GM12878 (cell line): ENCODE data around the gene FNDC11. TPM values are rescaled to one million over a fixed set of nuclear protein-coding genes. Genes with fewer than 3 reads are reported as not detected.
A peak's percentile ranks its signal among the peaks of the same experiment; 100 is the strongest.
"Not testable (repeated sequence)": the region's sequence is repeated elsewhere in the genome, so short reads cannot be mapped to it uniquely, and the experiment has no call there.

ENCODE experiments used
- ATAC-seq: fragments of 200-7000 bp; cut with Tn5 transposase; 3 replicates; pipeline ENCODE4 v1.9.1; 2020; ENCODE audit warnings: mild to moderate bottlenecking, moderate library complexity
- BruUV-seq: library from RNA; stranded (reverse); fragments of 400-500 nt; replicated peaks from 2 replicates; lab custom pipeline; 2021; lab: Mats Ljungman, UMichigan
- CTCF ChIA-PET: fragments of 300-600 bp; sonication (Branson Sonifier 250); formaldehyde crosslinking; extraction: SDS; loops from one replicate; lab custom pipeline; 2021; ENCODE audit warnings: inconsistent platforms; lab: Yijun Ruan, JAX
- POLR2A ChIA-PET: fragments of 350-600 bp; formaldehyde crosslinking; extraction: SDS; loops from one replicate; lab custom pipeline; 2021; ENCODE audit warnings: inconsistent platforms; lab: Charles Lee
- RAD21 ChIA-PET: fragments of 300-600 bp; sonication (Branson Sonifier 250); formaldehyde crosslinking; loops from one replicate; lab custom pipeline; 2023; ENCODE audit warnings: antibody characterized with exemption; ENCODE audit not compliant: unreplicated experiment; lab: Charles Lee
- SMC1A ChIA-PET: fragments of 300-600 bp; sonication (Branson Sonifier 250); formaldehyde crosslinking; loops from one replicate; lab custom pipeline; 2023; ENCODE audit not compliant: unreplicated experiment, uncharacterized antibody; lab: Charles Lee
- DNase-seq: peaks from one replicate; pipeline ENCODE4 v3.0.0-alpha.2; 2011; ENCODE audit warnings: low read depth, low spot score
- FAIRE-seq: peaks from 3 replicates; lab custom pipeline; 2011; peaks lifted over from hg19 to GRCh38; lab: Jason Lieb, UNC
- H2AFZ ChIP-seq: 2 replicates; pipeline ENCODE4 v1.6.0; 2011; ENCODE audit warnings: low read depth, low read length, control low read depth; ENCODE audit not compliant: control insufficient read depth
- H3K27ac ChIP-seq: 2 replicates; pipeline ENCODE4 v1.5.1; 2011; ENCODE audit warnings: control low read depth; ENCODE audit not compliant: control insufficient read depth, insufficient read depth
- H3K27me3 ChIP-seq, 2 experiments: replicated peaks in 1 of 2; 2 replicates each; pipeline versions ENCODE4 v1.6.0 to v1.6.1; 2011; ENCODE audit warnings: low read length in 1 of 2; ENCODE audit not compliant: control insufficient read depth in 2 of 2, insufficient read depth in 2 of 2
- H3K36me3 ChIP-seq, 2 experiments: 2 replicates each; pipeline ENCODE4 v1.5.1; 2011; ENCODE audit warnings: low read length in 1 of 2; ENCODE audit not compliant: control insufficient read depth in 2 of 2, insufficient read depth in 2 of 2
- H3K4me1 ChIP-seq: 2 replicates; pipeline ENCODE4 v1.6.1; 2011; ENCODE audit warnings: mild to moderate bottlenecking, low read length, moderate library complexity, mixed read lengths; ENCODE audit not compliant: control insufficient read depth, insufficient read depth
- H3K4me2 ChIP-seq: 2 replicates; pipeline ENCODE4 v1.6.0; 2011; ENCODE audit warnings: control low read depth; ENCODE audit not compliant: control insufficient read depth, insufficient read depth
- H3K4me3 ChIP-seq: fragments of 200-600 bp; sonication (generic); 2 replicates; pipeline ENCODE4 v1.5.1; 2016
- H3K79me2 ChIP-seq: 2 replicates; pipeline ENCODE4 v1.6.0; 2011; ENCODE audit warnings: low read length; ENCODE audit not compliant: control insufficient read depth, insufficient read depth
- H3K9ac ChIP-seq: 2 replicates; pipeline ENCODE4 v1.8.0; 2011; ENCODE audit warnings: low read length, control low read depth, mixed read lengths; ENCODE audit not compliant: control insufficient read depth, insufficient read depth
- H3K9me3 ChIP-seq: replicated peaks from 3 replicates; pipeline ENCODE4 v1.5.1; 2011; ENCODE audit warnings: mild to moderate bottlenecking, low read length; ENCODE audit not compliant: control insufficient read depth, insufficient read depth
- H4K20me1 ChIP-seq: 2 replicates; pipeline ENCODE4 v1.6.0; 2011; ENCODE audit not compliant: control insufficient read depth, insufficient read depth
- BCL11A ChIP-seq: IDR thresholded peaks from 2 replicates; pipeline ENCODE4 v1.6.1; 2011; ENCODE audit warnings: low read depth, low read length
- CBFB ChIP-seq: IDR thresholded peaks from 2 replicates; pipeline ENCODE4 v1.6.1; 2016; ENCODE audit warnings: antibody characterized with exemption, low read depth
- CBX3 ChIP-seq: fragments of 200-600 bp; sonication (generic); IDR thresholded peaks from 2 replicates; pipeline ENCODE4 v1.6.1; 2016; ENCODE audit warnings: low read depth, borderline replicate concordance
- CHD2 ChIP-seq: IDR thresholded peaks from 2 replicates; pipeline ENCODE4 v1.6.1; 2011; ENCODE audit warnings: low read depth, low read length, improper control_type of control experiment, borderline replicate concordance
- CREB1 ChIP-seq: IDR thresholded peaks from 2 replicates; pipeline ENCODE4 v1.6.1; 2012; ENCODE audit warnings: low read depth, mild to moderate bottlenecking, inconsistent platforms
- EED ChIP-seq: sonication (generic); IDR thresholded peaks from 2 replicates; pipeline ENCODE4 v1.6.1; 2016; ENCODE audit warnings: antibody characterized with exemption, low read depth
- MYC ChIP-seq: IDR thresholded peaks from 2 replicates; pipeline ENCODE4 v1.6.1; 2011; ENCODE audit warnings: mild to moderate bottlenecking, low read length, moderate library complexity, inconsistent platforms; ENCODE audit not compliant: insufficient read depth, insufficient replicate concordance, insufficient read length, severe bottlenecking
- RB1 ChIP-seq: fragments of 450-650 bp; formaldehyde crosslinking; IDR thresholded peaks from 2 replicates; pipeline ENCODE4 v1.6.1; 2017; ENCODE audit warnings: mild to moderate bottlenecking, borderline replicate concordance
- RUNX3 ChIP-seq: IDR thresholded peaks from 2 replicates; pipeline ENCODE4 v1.6.1; 2012; ENCODE audit warnings: low read length, inconsistent platforms
- SMC3 ChIP-seq: IDR thresholded peaks from 2 replicates; pipeline ENCODE4 v1.6.1; 2011; ENCODE audit warnings: low read length, improper control_type of control experiment, borderline replicate concordance
- SPI1 ChIP-seq: IDR thresholded peaks from 2 replicates; pipeline ENCODE4 v1.6.1; 2011; ENCODE audit warnings: low read depth, mild to moderate bottlenecking, low read length, moderate library complexity, borderline replicate concordance; ENCODE audit not compliant: insufficient read depth
- ZNF24 ChIP-seq: fragments of 450-650 bp; IDR thresholded peaks from 2 replicates; pipeline ENCODE4 v1.6.1; 2017; ENCODE audit warnings: antibody characterized with exemption, mild to moderate bottlenecking
- WGBS: methylation state at CpG from one replicate; pipeline ENCODE4 v1.1.6; 2016; ENCODE audit warnings: low lambda C conversion rate; ENCODE audit not compliant: insufficient replicate concordance, insufficient coverage; ENCODE audit errors: missing lambda C conversion rate; 5-methylcytosine and 5-hydroxymethylcytosine counted together
- in situ Hi-C: fragments of 300-500 bp; cut with MboI; formaldehyde crosslinking; loops from 9 replicates; pipeline ENCODE4 v1.14.3; 2018; ENCODE audit warnings: mixed read lengths
- intact Hi-C: fragments of 100-400 bp; cut with micrococcal nuclease; formaldehyde crosslinking; loops from one replicate; pipeline ENCODE4 v1.14.2; 2022; ENCODE audit not compliant: unreplicated experiment
- polyA plus RNA-seq, 11 experiments: library from polyadenylated mRNA; depleted of rRNA in 4 of 11; unstranded in 6 of 11; stranded (reverse) in 5 of 11; fragments of >200 nt; fragmentation: Nextera tagmentation in 4 of 11; fragmentation: Illumina TruSeq in 1 of 11; extraction: Ambion mirVana in 4 of 11; extraction: Trizol in 1 of 11; gene quantifications; 1 replicate in 1 of 11; 2 replicates in 10 of 11; pipeline versions ENCODE4 v1.2.1 to v1.2.3, GENCODE V29; 2011 to 2016; ENCODE audit warnings: inconsistent platforms in 2 of 11, missing spikeins in 2 of 11, low read depth in 1 of 11
- total RNA-seq, 4 experiments: library from RNA; depleted of rRNA in 3 of 4; stranded (reverse); fragments of >200 nt in 3 of 4; fragmentation: Illumina TruSeq in 1 of 4; extraction: Trizol in 1 of 4; gene quantifications; 2 replicates each; pipeline versions ENCODE4 v1.2.1 to v1.2.3, GENCODE V29; 2013 to 2021

The FNDC11 gene
- total and polyA plus RNA-seq, 10 of the 15 experiments (the other 5 are each of a cell fraction or from before 2014, with no cell fraction given) = 0.09 to 0.72 (median 0.34) TPM; not detected in 2

- BruUV-seq = not testable (repeated sequence)
Measured at GRCh38 chr20:63601679-63602078, 47.7 kb downstream of the FNDC11 start.

GRCh38 chr20:63602321-63602720, 48.4 kb downstream of the FNDC11 start:
- H3K27ac ChIP-seq = no peak overlapping the region
- FAIRE-seq = no peak

More at GRCh38 chr20:63601679-63602078, 47.7 kb downstream of the FNDC11 start:
- H2AFZ ChIP-seq, H3K4me2 ChIP-seq, H4K20me1 ChIP-seq, POLR2A ChIA-PET, intact Hi-C loops, RAD21 ChIA-PET, H3K27ac ChIP-seq, in situ Hi-C loops, H3K79me2 ChIP-seq, H3K4me1 ChIP-seq, H3K9ac ChIP-seq, FAIRE-seq, ATAC-seq, H3K9me3 ChIP-seq, DNase-seq, H3K4me3 ChIP-seq, H3K27me3 ChIP-seq: not testable (repeated sequence)
- peaks cover 14 to 16% of the 10 kb centered on the region in 2 experiments for H3K36me3 ChIP-seq
- ChIA-PET CTCF (interaction anchor here (1.3 kb wide), 1 partner anchor 63 kb away, joined by 3 read pairs; no protein-coding TSS in a partner anchor), SMC1A (interaction anchor here (0.9 kb wide), 2 partner anchors 15 to 23 kb away, joined by 3 read pairs; no protein-coding TSS in a partner anchor)
- TF ChIP-seq EED (peak; percentile 57), RUNX3 (peak; percentile 78), CBFB (peak; percentile 84)
- 31% methylated on average over 8 of the region's 8 CpGs for WGBS

More at GRCh38 chr20:63602321-63602720, 48.4 kb downstream of the FNDC11 start:
- no peak overlapping the region for H2AFZ ChIP-seq
- no peaks in the 10 kb centered on the region for H4K20me1 ChIP-seq
- no peak overlapping the region for H3K4me2 ChIP-seq
- BruUV-seq = no TSS peak
- H3K27me3 ChIP-seq = no peaks in the 10 kb centered on the region
- H3K36me3 ChIP-seq = peaks cover 14 to 16% of the 10 kb centered on the region in 2 experiments
- H3K4me1 ChIP-seq = no peaks in the 10 kb centered on the region
- RAD21 ChIA-PET = no interaction called here
- intact Hi-C loops = no loop called here
- H3K4me3 ChIP-seq = no peak overlapping the region
- DNase-seq (no peak), ATAC-seq (no peak)
- SMC1A ChIA-PET = interaction anchor here (0.9 kb wide), 1 partner anchor 24 kb away, joined by 3 read pairs; no protein-coding TSS in a partner anchor
- in situ Hi-C loops = no loop called here
- CTCF ChIA-PET = interaction anchor here (1.3 kb wide), 1 partner anchor 63 kb away, joined by 3 read pairs; no protein-coding TSS in a partner anchor
- TF ChIP-seq MYC (no peak), CREB1 (no peak), CBX3 (no peak), RB1 (no peak), BCL11A (no peak), CHD2 (no peak), SPI1 (peak; percentile 87), SMC3 (no peak), ZNF24 (no peak)
- no peaks in the 10 kb centered on the region; the same call in 2 of the 3 replicates for H3K9me3 ChIP-seq
- H3K79me2 ChIP-seq = no peaks in the 10 kb centered on the region
- H3K9ac ChIP-seq = no peak overlapping the region
- POLR2A ChIA-PET = no interaction called here
- WGBS = 46% methylated on average over 3 of the region's 3 CpGs
